Chondrocyte (in vitro differentiated cells): Measurements from ENCODE around the gene RNF39. TPM values are rescaled to one million over a fixed set of nuclear protein-coding genes. Genes with fewer than 3 reads are reported as not detected.
A peak's percentile ranks its signal among the peaks of the same experiment; 100 is the strongest.

Experiments used
- DNase-seq: peaks from one replicate; pipeline ENCODE4 v3.0.0; 2021; ENCODE audit warnings: mixed read lengths, low spot score
- H3K27ac Mint-ChIP-seq: one replicate; pipeline ENCODE4 v1.8.0; 2021; ENCODE audit warnings: mild to moderate bottlenecking, moderate library complexity, mixed read lengths; ENCODE audit not compliant: unreplicated experiment
- H3K27me3 Mint-ChIP-seq: 2 replicates; pipeline ENCODE4 v1.8.0; 2021; ENCODE audit warnings: low read depth, mixed read lengths
- H3K36me3 Mint-ChIP-seq: 2 replicates; pipeline ENCODE4 v1.8.0; 2021; ENCODE audit warnings: low read depth, mixed read lengths
- H3K4me1 Mint-ChIP-seq: 2 replicates; pipeline ENCODE4 v1.8.0; 2021; ENCODE audit warnings: low read depth, mild to moderate bottlenecking, mixed read lengths
- H3K4me3 Mint-ChIP-seq: one replicate; pipeline ENCODE4 v1.8.0; 2021; ENCODE audit warnings: mild to moderate bottlenecking, moderate library complexity, mixed read lengths; ENCODE audit not compliant: unreplicated experiment
- H3K9me3 Mint-ChIP-seq: 2 replicates; pipeline ENCODE4 v1.8.0; 2021; ENCODE audit warnings: low read depth, mixed read lengths
- total RNA-seq: library from RNA; stranded (reverse); gene quantifications from 3 replicates; pipeline ENCODE4 v1.2.1, GENCODE V29; 2021
- TF ChIP-seq, protein P1 (sequence below): fragments of 200-600 bp; sonication (generic); IDR thresholded peaks from 2 replicates; pipeline ENCODE4 v1.5.0; 2021; ENCODE audit warnings: antibody characterized with exemption, mild to moderate bottlenecking, moderate library complexity

Gene RNF39
- total RNA-seq, 1 donor from 2014 or later: not detected

- DNase-seq: no peak
- Mint-ChIP-seq H3K27ac (no peak overlapping the region), H3K4me1 (peaks cover 28% of the 10 kb centered on the region), H3K9me3 (no peaks in the 10 kb centered on the region), H3K4me3 (peak overlapping the region; percentile 70), H3K27me3 (peaks cover 35% of the 10 kb centered on the region), H3K36me3 (peaks cover 3% of the 10 kb centered on the region)
- TF ChIP-seq, protein P1, sequence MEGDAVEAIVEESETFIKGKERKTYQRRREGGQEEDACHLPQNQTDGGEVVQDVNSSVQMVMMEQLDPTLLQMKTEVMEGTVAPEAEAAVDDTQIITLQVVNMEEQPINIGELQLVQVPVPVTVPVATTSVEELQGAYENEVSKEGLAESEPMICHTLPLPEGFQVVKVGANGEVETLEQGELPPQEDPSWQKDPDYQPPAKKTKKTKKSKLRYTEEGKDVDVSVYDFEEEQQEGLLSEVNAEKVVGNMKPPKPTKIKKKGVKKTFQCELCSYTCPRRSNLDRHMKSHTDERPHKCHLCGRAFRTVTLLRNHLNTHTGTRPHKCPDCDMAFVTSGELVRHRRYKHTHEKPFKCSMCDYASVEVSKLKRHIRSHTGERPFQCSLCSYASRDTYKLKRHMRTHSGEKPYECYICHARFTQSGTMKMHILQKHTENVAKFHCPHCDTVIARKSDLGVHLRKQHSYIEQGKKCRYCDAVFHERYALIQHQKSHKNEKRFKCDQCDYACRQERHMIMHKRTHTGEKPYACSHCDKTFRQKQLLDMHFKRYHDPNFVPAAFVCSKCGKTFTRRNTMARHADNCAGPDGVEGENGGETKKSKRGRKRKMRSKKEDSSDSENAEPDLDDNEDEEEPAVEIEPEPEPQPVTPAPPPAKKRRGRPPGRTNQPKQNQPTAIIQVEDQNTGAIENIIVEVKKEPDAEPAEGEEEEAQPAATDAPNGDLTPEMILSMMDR: no peak
Observed at GRCh38 chr6:30103872-30104179, 28.3 kb upstream of the RNF39 start.

GRCh38 chr6:30102970-30103871, 27.7 kb upstream of the RNF39 start:
- DNase-seq: no peak
- TF ChIP-seq, protein P1: peak; percentile 93
- Mint-ChIP-seq H3K9me3 (no peaks in the 10 kb centered on the region), H3K4me3 (peak overlapping the region; percentile 70), H3K4me1 (peaks cover 28% of the 10 kb centered on the region), H3K27ac (peak overlapping the region; percentile 19), H3K27me3 (peaks cover 37% of the 10 kb centered on the region), H3K36me3 (peaks cover 3% of the 10 kb centered on the region)

DNA sequence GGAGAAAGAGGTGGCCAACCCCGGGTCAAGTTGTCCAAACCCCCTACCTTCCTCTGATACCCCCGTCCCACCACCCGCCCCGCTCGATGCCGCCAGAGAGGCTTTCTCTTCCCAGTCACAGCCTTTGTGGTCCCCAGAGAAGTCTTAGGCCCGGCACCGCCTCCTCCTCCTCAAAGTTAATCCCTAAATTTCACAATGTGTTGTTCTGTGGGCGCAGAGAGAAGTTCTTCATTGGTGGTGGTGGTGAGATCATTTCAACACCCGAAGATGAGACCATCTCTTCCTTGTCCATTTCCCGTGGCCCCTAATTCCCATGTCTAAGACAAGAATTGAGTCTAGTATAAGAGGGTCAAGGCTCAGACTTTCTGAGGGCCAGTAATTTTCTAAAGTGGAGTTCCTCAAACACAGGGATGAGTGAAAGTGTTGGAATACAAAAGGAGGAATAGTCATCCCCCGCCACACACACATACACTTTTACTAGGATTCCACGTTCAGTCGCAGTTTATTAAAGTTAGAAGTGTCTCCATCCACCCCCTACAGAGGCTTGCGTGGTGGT, 26.9 kb upstream of the RNF39 start:
- peaks cover 2% of the 10 kb centered on the region for H3K36me3 Mint-ChIP-seq
- H3K27ac Mint-ChIP-seq: peak overlapping the region; percentile 46
- H3K4me3 Mint-ChIP-seq: peak overlapping the region; percentile 74
- H3K9me3 Mint-ChIP-seq: no peaks in the 10 kb centered on the region
- peaks cover 37% of the 10 kb centered on the region for H3K27me3 Mint-ChIP-seq
- no peak for DNase-seq
- TF ChIP-seq, protein P1: no peak
- peaks cover 28% of the 10 kb centered on the region for H3K4me1 Mint-ChIP-seq

- H3K4me3 Mint-ChIP-seq: peak overlapping the region; percentile 74
- H3K27me3 Mint-ChIP-seq: peaks cover 43% of the 10 kb centered on the region
- H3K36me3 Mint-ChIP-seq: peaks cover 2% of the 10 kb centered on the region
- no peaks in the 10 kb centered on the region for H3K9me3 Mint-ChIP-seq
- TF ChIP-seq, protein P1: peak; percentile 67
- peaks cover 28% of the 10 kb centered on the region for H3K4me1 Mint-ChIP-seq
- peak; percentile 95 for DNase-seq
- peak overlapping the region; percentile 61 for H3K27ac Mint-ChIP-seq
Observed at GRCh38 chr6:30101444-30102413, 26.2 kb upstream of the RNF39 start.
